Stimulated activated CD4-positive, alpha-beta T cell treated with anti-CD3 and anti-CD28 coated beads, Interleukin-2, amount 100 ng/mL, for 24 hours (primary cell): Measurements from ENCODE around the gene GLB1L3.

ENCODE experiments used
- DNase-seq, 2 donors: peaks; one replicate each; pipeline ENCODE4 v3.0.0-alpha.2; 2020

Gene GLB1L3

DNA sequence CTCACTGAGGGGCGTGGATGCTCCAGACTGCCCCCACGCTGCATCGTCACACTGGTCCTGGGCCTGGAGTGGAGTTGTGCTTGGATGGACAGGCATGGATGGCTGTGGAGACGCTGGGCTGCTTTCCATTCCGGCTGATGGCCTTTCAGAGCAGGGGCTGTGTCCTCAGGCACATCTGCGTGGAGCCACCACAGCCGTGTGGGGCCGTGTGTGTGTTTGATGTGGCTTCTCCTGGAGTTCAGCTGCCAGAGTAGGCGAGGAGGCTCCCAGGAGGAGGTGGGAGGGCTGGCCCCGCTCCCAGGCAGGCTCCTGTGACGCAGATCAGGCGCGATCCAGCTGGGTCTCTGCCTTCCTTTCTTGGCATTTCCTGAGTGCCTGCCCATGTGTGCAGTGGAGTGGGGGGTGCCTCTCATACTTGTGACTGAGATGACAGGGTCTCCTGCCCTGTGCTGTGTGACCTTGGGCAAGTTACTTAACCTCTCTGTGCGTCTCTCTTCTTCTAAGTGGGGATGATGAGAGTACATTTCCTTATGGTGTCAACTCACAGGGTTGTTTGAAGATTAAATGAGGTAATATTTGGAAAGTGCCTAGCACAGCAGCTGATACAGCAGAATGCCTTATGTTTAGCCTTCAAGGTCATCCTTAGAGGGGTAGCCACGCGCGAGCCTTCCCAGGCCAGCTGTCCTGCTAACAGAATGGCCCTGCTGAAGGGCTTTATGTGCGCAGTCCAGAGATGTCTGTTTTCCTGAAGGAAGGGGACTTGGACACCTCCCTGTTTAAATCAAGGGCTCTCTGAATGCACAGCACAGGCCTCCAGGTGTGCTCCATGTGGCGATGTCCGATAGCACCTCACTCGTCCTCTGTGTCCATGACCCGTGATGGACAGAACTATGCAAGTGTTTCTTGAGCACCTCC lies 89.1 kb downstream of the GLB1L3 start:
- no peak for DNase-seq

DNA sequence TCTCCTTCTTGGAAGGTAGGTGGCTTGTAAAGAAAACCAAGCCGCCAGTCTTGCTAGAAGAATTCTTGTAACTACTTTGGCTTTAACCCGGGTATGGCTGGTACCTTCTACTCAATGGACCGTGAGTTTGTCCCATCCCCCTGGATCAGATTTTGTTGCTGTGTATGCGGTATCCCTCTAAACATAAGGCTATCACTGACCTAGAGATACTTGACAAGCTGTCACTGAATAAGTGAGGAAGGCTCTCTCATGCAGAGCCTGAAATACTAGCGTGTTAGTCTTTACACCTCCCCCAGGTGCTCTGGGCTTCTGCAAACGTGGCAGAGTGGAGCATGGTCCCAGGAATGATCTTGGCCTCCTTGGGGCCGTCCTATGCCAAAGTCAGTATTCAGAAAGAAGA lies 90.1 kb downstream of the GLB1L3 start:
- DNase-seq = no peak

DNA sequence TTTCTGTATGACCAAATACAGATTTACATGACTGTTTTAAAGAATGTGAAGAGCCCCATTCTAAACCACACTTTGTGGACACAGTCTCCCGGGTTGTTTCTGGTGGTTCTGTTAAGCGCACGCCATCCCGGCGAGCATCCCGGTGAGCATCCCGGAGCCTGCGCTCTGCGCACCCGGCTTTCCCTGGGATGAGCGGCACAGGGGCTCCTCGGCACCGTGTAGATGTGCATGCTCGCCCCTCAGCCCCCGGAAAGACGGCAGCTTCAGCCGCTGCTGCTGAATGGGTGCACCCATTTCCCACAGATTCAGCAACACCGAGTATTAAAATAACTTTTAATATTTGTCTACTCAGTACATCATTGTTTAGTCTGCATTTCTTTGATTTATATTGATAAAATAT lies 91.6 kb downstream of the GLB1L3 start:
- no peak for DNase-seq
